A673 (cell line): ENCODE measurements around the gene KRT73. TPM values are rescaled to one million over a fixed set of nuclear protein-coding genes. Genes with fewer than 3 reads are reported as not detected.

ENCODE experiments used
- BruUV-seq: library from RNA; stranded (reverse); fragments of 400-500 nt; replicated peaks from 2 replicates; lab custom pipeline; 2021; lab: Mats Ljungman, UMichigan
- CTCF ChIA-PET: fragments of 300-600 bp; sonication (Branson Sonifier 250); formaldehyde crosslinking; loops from one replicate; lab custom pipeline; 2022; ENCODE audit warnings: antibody characterized with exemption; lab: Charles Lee
- POLR2A ChIA-PET: fragments of 300-600 bp; sonication (Branson Sonifier 250); formaldehyde crosslinking; loops from one replicate; lab custom pipeline; 2022; ENCODE audit warnings: antibody characterized with exemption; ENCODE audit not compliant: low non-redundant PET; lab: Charles Lee
- DNase-seq: peaks from one replicate; pipeline ENCODE4 v3.0.0-alpha.2; 2015; ENCODE audit warnings: low spot score
- H3K27ac ChIP-seq: fragments of 200-600 bp; sonication (generic); 2 replicates; pipeline ENCODE4 v1.5.1; 2016; ENCODE audit warnings: mixed run types, low read depth, mild to moderate bottlenecking, mixed read lengths, antibody characterized with exemption, low read length; ENCODE audit not compliant: poor library complexity, severe bottlenecking
- H3K27me3 ChIP-seq: fragments of 200-600 bp; sonication (generic); replicated peaks from 2 replicates; pipeline ENCODE4 v1.6.1; 2017; ENCODE audit warnings: mixed run types, low read depth, mild to moderate bottlenecking, mixed read lengths, antibody characterized with exemption, low read length; ENCODE audit not compliant: insufficient read depth, poor library complexity
- H3K36me3 ChIP-seq: fragments of 200-600 bp; sonication (generic); 2 replicates; pipeline ENCODE4 v1.6.1; 2016; ENCODE audit warnings: mixed run types, mild to moderate bottlenecking, mixed read lengths, antibody characterized with exemption, low read length; ENCODE audit not compliant: insufficient read depth, poor library complexity, severe bottlenecking
- H3K4me1 ChIP-seq: fragments of 200-600 bp; sonication (generic); 2 replicates; pipeline ENCODE4 v1.6.1; 2017; ENCODE audit warnings: mixed run types, mild to moderate bottlenecking, mixed read lengths, antibody characterized with exemption, low read length; ENCODE audit not compliant: insufficient read depth, poor library complexity, severe bottlenecking
- H3K4me3 ChIP-seq: fragments of 200-600 bp; sonication (generic); 2 replicates; pipeline ENCODE4 v1.5.1; 2016; ENCODE audit warnings: low read depth, mixed run types, mild to moderate bottlenecking, mixed read lengths, low read length; ENCODE audit not compliant: poor library complexity, severe bottlenecking
- H3K9me3 ChIP-seq: fragments of 200-600 bp; sonication (generic); 2 replicates; pipeline ENCODE4 v1.6.1; 2016; ENCODE audit warnings: mixed run types, low read depth, mild to moderate bottlenecking, mixed read lengths, antibody characterized with exemption, low read length; ENCODE audit not compliant: poor library complexity, severe bottlenecking
- EZH2 ChIP-seq: fragments of 200-600 bp; sonication (generic); IDR thresholded peaks from 2 replicates; pipeline ENCODE4 v1.6.1; 2017; ENCODE audit warnings: borderline replicate concordance, low read depth, mild to moderate bottlenecking, mixed read lengths, antibody characterized with exemption, low read length; ENCODE audit not compliant: poor library complexity, severe bottlenecking
- intact Hi-C: fragments of 100-400 bp; cut with micrococcal nuclease; formaldehyde crosslinking; loops from one replicate; pipeline ENCODE4 v1.10.0; 2022; ENCODE audit not compliant: unreplicated experiment
- total RNA-seq: library from RNA; stranded (reverse); gene quantifications from 2 replicates; pipeline ENCODE4 v1.2.3, GENCODE V29; 2021
- TF ChIP-seq, protein P1 (sequence below): fragments of 300-800, 200-600 bp; sonication (generic); conservative IDR thresholded peaks from 2 replicates; pipeline ENCODE4 v1.5.1; 2017; ENCODE audit warnings: low read depth, mild to moderate bottlenecking, antibody characterized with exemption, low read length, moderate library complexity, mixed read lengths

KRT73 gene
- total RNA-seq, 1 experiment from 2014 or later, result not detected

- Histone ChIP-seq H3K27me3 (no peaks in the 10 kb centered on the region), H3K4me1 (no peaks in the 10 kb centered on the region), H3K36me3 (no peaks in the 10 kb centered on the region), H3K27ac (no peak overlapping the region), H3K4me3 (no peak overlapping the region), H3K9me3 (no peaks in the 10 kb centered on the region)
- BruUV-seq, result no TSS peak
- CTCF ChIA-PET, result no interaction called here
- TF ChIP-seq EZH2, result no peak
- TF ChIP-seq, protein P1, sequence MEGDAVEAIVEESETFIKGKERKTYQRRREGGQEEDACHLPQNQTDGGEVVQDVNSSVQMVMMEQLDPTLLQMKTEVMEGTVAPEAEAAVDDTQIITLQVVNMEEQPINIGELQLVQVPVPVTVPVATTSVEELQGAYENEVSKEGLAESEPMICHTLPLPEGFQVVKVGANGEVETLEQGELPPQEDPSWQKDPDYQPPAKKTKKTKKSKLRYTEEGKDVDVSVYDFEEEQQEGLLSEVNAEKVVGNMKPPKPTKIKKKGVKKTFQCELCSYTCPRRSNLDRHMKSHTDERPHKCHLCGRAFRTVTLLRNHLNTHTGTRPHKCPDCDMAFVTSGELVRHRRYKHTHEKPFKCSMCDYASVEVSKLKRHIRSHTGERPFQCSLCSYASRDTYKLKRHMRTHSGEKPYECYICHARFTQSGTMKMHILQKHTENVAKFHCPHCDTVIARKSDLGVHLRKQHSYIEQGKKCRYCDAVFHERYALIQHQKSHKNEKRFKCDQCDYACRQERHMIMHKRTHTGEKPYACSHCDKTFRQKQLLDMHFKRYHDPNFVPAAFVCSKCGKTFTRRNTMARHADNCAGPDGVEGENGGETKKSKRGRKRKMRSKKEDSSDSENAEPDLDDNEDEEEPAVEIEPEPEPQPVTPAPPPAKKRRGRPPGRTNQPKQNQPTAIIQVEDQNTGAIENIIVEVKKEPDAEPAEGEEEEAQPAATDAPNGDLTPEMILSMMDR, result no peak
- POLR2A ChIA-PET, result no interaction called here
- intact Hi-C loops, result no loop called here
- no peak for DNase-seq
Observed at GRCh38 chr12:52662093-52662917, 43.9 kb upstream of the KRT73 start.

- POLR2A ChIA-PET, result no interaction called here
- no peak overlapping the region for H3K4me3 ChIP-seq
- H3K27me3 ChIP-seq, result no peaks in the 10 kb centered on the region
- TF ChIP-seq, protein P1, result no peak
- no peak for TF ChIP-seq EZH2
- CTCF ChIA-PET, result no interaction called here
- H3K36me3 ChIP-seq, result no peaks in the 10 kb centered on the region
- H3K4me1 ChIP-seq, result no peaks in the 10 kb centered on the region
- DNase-seq, result no peak
- no peaks in the 10 kb centered on the region for H3K9me3 ChIP-seq
- intact Hi-C loops, result no loop called here
- no peak overlapping the region for H3K27ac ChIP-seq
- BruUV-seq, result no TSS peak
Observed at GRCh38 chr12:52661668-52662067, 43.3 kb upstream of the KRT73 start.

DNA sequence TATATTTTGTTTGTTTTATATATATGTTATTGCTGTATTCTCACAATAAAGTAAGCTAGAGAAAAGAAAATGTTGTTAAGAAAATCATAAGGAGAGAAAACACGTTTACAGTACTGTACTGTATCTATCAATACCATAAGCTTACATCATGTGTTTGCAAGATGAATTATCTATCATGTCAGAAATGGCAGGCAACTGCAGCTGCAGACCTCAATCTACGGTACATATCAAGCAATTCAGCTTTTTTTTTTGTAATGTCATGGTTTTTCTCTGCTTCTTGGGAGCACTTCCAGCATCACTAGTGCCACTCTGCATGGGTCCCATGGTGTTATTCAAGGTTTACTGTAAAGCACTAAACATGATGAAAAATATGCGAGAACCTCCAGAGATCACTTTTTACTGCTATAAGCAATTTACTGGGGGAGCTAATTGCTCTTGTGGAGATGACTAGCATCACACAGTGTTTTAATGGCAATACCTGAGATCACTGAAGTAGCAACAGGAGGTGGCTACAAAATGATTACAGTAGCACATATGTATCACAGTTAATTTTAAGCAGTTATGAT is 42.7 kb upstream of the KRT73 start:
- H3K9me3 ChIP-seq, result no peaks in the 10 kb centered on the region
- intact Hi-C loops, result no loop called here
- no TSS peak for BruUV-seq
- H3K4me3 ChIP-seq, result no peak overlapping the region
- CTCF ChIA-PET, result no interaction called here
- H3K4me1 ChIP-seq, result no peaks in the 10 kb centered on the region
- no peaks in the 10 kb centered on the region for H3K27me3 ChIP-seq
- no peak for TF ChIP-seq EZH2
- TF ChIP-seq, protein P1, result no peak
- POLR2A ChIA-PET, result no interaction called here
- H3K36me3 ChIP-seq, result no peaks in the 10 kb centered on the region
- no peak for DNase-seq
- H3K27ac ChIP-seq, result no peak overlapping the region
